OCI-LY7 (cell line): ENCODE measurements around the gene PIK3R6. TPM values are rescaled to one million over a fixed set of nuclear protein-coding genes. Genes with fewer than 3 reads are reported as not detected.

ENCODE experiments used
- BruUV-seq: library from RNA; stranded (reverse); fragments of 400-500 nt; replicated peaks from 2 replicates; lab custom pipeline; 2021; lab: Mats Ljungman, UMichigan
- CTCF ChIA-PET: fragments of 300-600 bp; sonication (Branson Sonifier 250); formaldehyde crosslinking; loops from one replicate; lab custom pipeline; 2022; ENCODE audit warnings: antibody characterized with exemption; ENCODE audit not compliant: unreplicated experiment; lab: Charles Lee
- POLR2A ChIA-PET: fragments of 300-600 bp; sonication (Branson Sonifier 250); formaldehyde crosslinking; loops from one replicate; lab custom pipeline; 2022; ENCODE audit warnings: antibody characterized with exemption; lab: Charles Lee
- DNase-seq: peaks from one replicate; pipeline ENCODE4 v3.0.0-alpha.2; 2015; ENCODE audit warnings: low spot score
- H2AFZ ChIP-seq: fragments of 200-600 bp; sonication (generic), shearing (Covaris generic); 2 replicates; pipeline ENCODE4 v1.6.1; 2014; ENCODE audit warnings: mild to moderate bottlenecking, antibody characterized with exemption, low read length, moderate library complexity
- H3K27ac ChIP-seq: fragments of 200-600 bp; sonication (generic); 2 replicates; pipeline ENCODE4 v1.5.1; 2014; ENCODE audit warnings: mixed run types, low read depth, mild to moderate bottlenecking, moderate library complexity, low read length, inconsistent platforms; ENCODE audit not compliant: poor library complexity, severe bottlenecking
- H3K36me3 ChIP-seq: fragments of 200-600 bp; sonication (generic); 2 replicates; pipeline ENCODE4 v1.6.1; 2014; ENCODE audit warnings: mild to moderate bottlenecking, antibody characterized with exemption, low read length, moderate library complexity, mixed read lengths; ENCODE audit not compliant: insufficient read depth
- H3K4me1 ChIP-seq: fragments of 200-600 bp; sonication (generic); 2 replicates; pipeline ENCODE4 v1.5.1; 2014; ENCODE audit warnings: mild to moderate bottlenecking, low read length; ENCODE audit not compliant: insufficient read depth, poor library complexity, severe bottlenecking
- H3K4me2 ChIP-seq: fragments of 200-600 bp; sonication (generic); 2 replicates; pipeline ENCODE4 v1.6.1; 2014; ENCODE audit warnings: mild to moderate bottlenecking, low read length
- H3K4me3 ChIP-seq: fragments of 200-600 bp; sonication (generic); 2 replicates; pipeline ENCODE4 v1.5.1; 2014; ENCODE audit warnings: mild to moderate bottlenecking, low read depth, low read length; ENCODE audit not compliant: poor library complexity, severe bottlenecking
- H3K79me2 ChIP-seq: fragments of 200-600 bp; sonication (generic); 2 replicates; pipeline ENCODE4 v1.6.1; 2016; ENCODE audit warnings: low read depth, mild to moderate bottlenecking, low read length, moderate library complexity, mixed read lengths; ENCODE audit not compliant: insufficient read depth
- H3K9me2 ChIP-seq: fragments of 200-600 bp; sonication (generic); 2 replicates; pipeline ENCODE4 v1.6.1; 2016; ENCODE audit warnings: mild to moderate bottlenecking, low read length, mixed read lengths; ENCODE audit not compliant: insufficient read depth
- H3K9me3 ChIP-seq: fragments of 200-600 bp; sonication (generic); 2 replicates; pipeline ENCODE4 v1.6.1; 2014; ENCODE audit warnings: mild to moderate bottlenecking, mixed run types, low read length, mixed read lengths
- H4K20me1 ChIP-seq: fragments of 200-600 bp; sonication (generic); 2 replicates; pipeline ENCODE4 v1.6.1; 2014; ENCODE audit warnings: mild to moderate bottlenecking, antibody characterized with exemption, low read length, moderate library complexity, mixed read lengths; ENCODE audit not compliant: insufficient read depth
- EZH2phosphoT487 ChIP-seq: fragments of 200-600 bp; sonication (generic); IDR thresholded peaks from 2 replicates; pipeline ENCODE4 v1.6.1; 2018; ENCODE audit warnings: low read depth, borderline replicate concordance, mild to moderate bottlenecking, mixed run types, antibody characterized with exemption, low read length, moderate library complexity, mixed read lengths
- intact Hi-C: fragments of 100-400 bp; cut with micrococcal nuclease; formaldehyde crosslinking; loops from one replicate; pipeline ENCODE4 v1.10.0; 2022; ENCODE audit not compliant: unreplicated experiment
- total RNA-seq, 2 experiments: library from RNA; depleted of rRNA in 1 of 2; stranded (reverse); fragments of >200 nt in 1 of 2; shearing (Covaris generic) in 1 of 2; gene quantifications; 2 replicates each; pipeline ENCODE4 v1.2.3, GENCODE V29; 2014 to 2022
- TF ChIP-seq, protein P1 (sequence below): fragments of 200-600 bp; sonication (generic); conservative IDR thresholded peaks from 2 replicates; pipeline ENCODE4 v1.5.1; 2014; ENCODE audit warnings: mild to moderate bottlenecking, antibody characterized with exemption, low read length, moderate library complexity, mixed read lengths

PIK3R6 gene
- total RNA-seq, 2 experiments from 2014 or later = not detected

DNA sequence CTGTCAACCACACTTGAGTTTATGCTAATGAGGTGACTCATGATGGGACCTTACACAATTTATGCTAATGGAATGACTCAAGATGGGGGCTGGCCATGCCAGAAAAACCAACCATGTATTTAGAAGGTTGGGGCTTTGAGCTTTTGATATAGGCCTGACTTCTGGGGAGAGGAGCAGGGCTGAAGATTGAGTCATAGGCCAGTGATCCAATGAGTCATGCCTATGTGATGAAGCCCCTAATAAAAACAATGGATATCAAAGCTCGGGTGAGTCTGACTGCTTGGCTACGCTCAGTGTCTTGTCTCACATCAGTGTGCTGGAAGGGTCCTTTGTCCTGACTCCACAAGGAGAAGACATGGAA is 75.6 kb downstream of the PIK3R6 start:
- Histone ChIP-seq H4K20me1 (no peaks in the 10 kb centered on the region), H3K4me2 (no peak overlapping the region), H2AFZ (no peak overlapping the region), H3K36me3 (no peaks in the 10 kb centered on the region), H3K4me3 (no peak overlapping the region), H3K27ac (no peak overlapping the region), H3K79me2 (no peaks in the 10 kb centered on the region), H3K9me2 (no peaks in the 10 kb centered on the region), H3K4me1 (no peaks in the 10 kb centered on the region), H3K9me3 (peaks cover 8% of the 10 kb centered on the region)
- intact Hi-C loops = no loop called here
- ChIA-PET POLR2A (no interaction called here), CTCF (no interaction called here)
- DNase-seq = no peak
- no peak for TF ChIP-seq EZH2phosphoT487
- TF ChIP-seq, protein P1, sequence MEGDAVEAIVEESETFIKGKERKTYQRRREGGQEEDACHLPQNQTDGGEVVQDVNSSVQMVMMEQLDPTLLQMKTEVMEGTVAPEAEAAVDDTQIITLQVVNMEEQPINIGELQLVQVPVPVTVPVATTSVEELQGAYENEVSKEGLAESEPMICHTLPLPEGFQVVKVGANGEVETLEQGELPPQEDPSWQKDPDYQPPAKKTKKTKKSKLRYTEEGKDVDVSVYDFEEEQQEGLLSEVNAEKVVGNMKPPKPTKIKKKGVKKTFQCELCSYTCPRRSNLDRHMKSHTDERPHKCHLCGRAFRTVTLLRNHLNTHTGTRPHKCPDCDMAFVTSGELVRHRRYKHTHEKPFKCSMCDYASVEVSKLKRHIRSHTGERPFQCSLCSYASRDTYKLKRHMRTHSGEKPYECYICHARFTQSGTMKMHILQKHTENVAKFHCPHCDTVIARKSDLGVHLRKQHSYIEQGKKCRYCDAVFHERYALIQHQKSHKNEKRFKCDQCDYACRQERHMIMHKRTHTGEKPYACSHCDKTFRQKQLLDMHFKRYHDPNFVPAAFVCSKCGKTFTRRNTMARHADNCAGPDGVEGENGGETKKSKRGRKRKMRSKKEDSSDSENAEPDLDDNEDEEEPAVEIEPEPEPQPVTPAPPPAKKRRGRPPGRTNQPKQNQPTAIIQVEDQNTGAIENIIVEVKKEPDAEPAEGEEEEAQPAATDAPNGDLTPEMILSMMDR = no peak
- no TSS peak for BruUV-seq

DNA sequence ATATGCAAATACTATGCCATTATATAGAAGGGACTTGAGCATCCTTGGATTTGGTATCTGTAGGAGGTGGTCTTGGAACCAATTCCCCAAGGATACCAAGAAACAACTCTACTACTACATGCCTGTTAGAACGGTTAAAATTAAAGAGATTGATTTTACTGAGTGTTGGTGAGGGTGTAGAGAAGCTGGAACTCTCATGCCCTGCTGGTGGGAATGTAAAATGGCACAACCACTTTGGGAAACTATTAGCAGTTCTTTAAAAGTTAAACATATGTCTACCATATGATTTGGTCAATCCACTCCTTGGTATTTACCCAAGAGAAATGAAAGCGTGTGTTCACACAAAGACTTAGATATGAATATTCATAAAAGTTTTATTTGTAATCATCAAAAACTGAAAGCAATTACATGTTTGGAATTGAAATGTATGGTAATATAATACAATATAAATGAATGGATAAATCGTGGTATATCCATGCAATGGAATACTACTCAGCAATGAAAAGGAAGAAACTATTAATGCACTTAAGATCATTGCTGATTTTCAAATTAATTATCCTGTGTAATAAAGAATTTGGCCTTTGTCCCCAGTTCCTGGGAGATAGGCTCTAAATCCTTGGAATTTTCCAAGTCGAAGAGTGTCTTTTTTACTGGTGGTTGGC is 76.1 kb downstream of the PIK3R6 start:
- POLR2A ChIA-PET = no interaction called here
- Histone ChIP-seq H3K9me2 (no peaks in the 10 kb centered on the region), H4K20me1 (no peaks in the 10 kb centered on the region), H3K4me3 (no peak overlapping the region), H3K4me1 (no peaks in the 10 kb centered on the region), H3K27ac (no peak overlapping the region), H3K4me2 (no peak overlapping the region), H3K36me3 (no peaks in the 10 kb centered on the region), H2AFZ (no peak overlapping the region), H3K9me3 (peaks cover 8% of the 10 kb centered on the region), H3K79me2 (no peaks in the 10 kb centered on the region)
- BruUV-seq = no TSS peak
- DNase-seq = no peak
- intact Hi-C loops = no loop called here
- TF ChIP-seq, protein P1 = 0 out of 2 replicates have a peak, but pooled peaks have one; percentile 12
- TF ChIP-seq EZH2phosphoT487 = no peak
- CTCF ChIA-PET = no interaction called here

- TF ChIP-seq, protein P1 = no peak
- no peak for TF ChIP-seq EZH2phosphoT487
- DNase-seq = no peak
- Histone ChIP-seq H2AFZ (no peak overlapping the region), H4K20me1 (no peaks in the 10 kb centered on the region), H3K36me3 (no peaks in the 10 kb centered on the region), H3K9me3 (peaks cover 8% of the 10 kb centered on the region), H3K4me3 (no peak overlapping the region), H3K27ac (no peak overlapping the region), H3K4me2 (no peak overlapping the region), H3K4me1 (no peaks in the 10 kb centered on the region), H3K9me2 (no peaks in the 10 kb centered on the region), H3K79me2 (no peaks in the 10 kb centered on the region)
- CTCF ChIA-PET = no interaction called here
- intact Hi-C loops = no loop called here
- POLR2A ChIA-PET = no interaction called here
- BruUV-seq = no TSS peak
Measured at GRCh38 chr17:8789743-8790142, 77.7 kb downstream of the PIK3R6 start.
